Measurements from ENCODE around the gene ZNF629. TPM values are rescaled to one million over a fixed set of nuclear protein-coding genes. Genes with fewer than 3 reads are reported as not detected.

ZNF629 gene
- total and polyA plus RNA-seq, 12 donors: 7.9 to 27.0 (median 21.9) TPM

GRCh38 chr16:30785126-30786106 is 1.6 kb downstream of the ZNF629 start:
- intact Hi-C loops (cut with DNase I): loop anchor here in 1 of 2 donors (10.0 kb wide), 1 partner anchor 89 kb away; no protein-coding TSS in a partner anchor
- 70 to 75% (median 72%) methylated on average over 7 of the region's 7 CpGs for WGBS, 4 donors
- H3K4me3 ChIP-seq: peak overlapping the region in 1 of 4 donors; percentile 99
- H3K4me1 ChIP-seq (replicated peaks in 1 of 2): peaks cover 11 to 15% of the 10 kb centered on the region in 2 donors
- H3K9me3 ChIP-seq (replicated peaks in 1 of 3): no peaks in the 10 kb centered on the region
- H3K27me3 ChIP-seq: no peaks in the 10 kb centered on the region
- peak in 6 of 7 donors; percentile 69 to 87 (median 75) for DNase-seq
- H3K27ac ChIP-seq: peak overlapping the region in 3 of 5 donors; percentile 84 to 91 (median 86)
- H3K36me3 ChIP-seq (replicated peaks in 1 of 2): peaks cover 0 to 30% of the 10 kb centered on the region in 2 donors
- TF ChIP-seq, protein P1, sequence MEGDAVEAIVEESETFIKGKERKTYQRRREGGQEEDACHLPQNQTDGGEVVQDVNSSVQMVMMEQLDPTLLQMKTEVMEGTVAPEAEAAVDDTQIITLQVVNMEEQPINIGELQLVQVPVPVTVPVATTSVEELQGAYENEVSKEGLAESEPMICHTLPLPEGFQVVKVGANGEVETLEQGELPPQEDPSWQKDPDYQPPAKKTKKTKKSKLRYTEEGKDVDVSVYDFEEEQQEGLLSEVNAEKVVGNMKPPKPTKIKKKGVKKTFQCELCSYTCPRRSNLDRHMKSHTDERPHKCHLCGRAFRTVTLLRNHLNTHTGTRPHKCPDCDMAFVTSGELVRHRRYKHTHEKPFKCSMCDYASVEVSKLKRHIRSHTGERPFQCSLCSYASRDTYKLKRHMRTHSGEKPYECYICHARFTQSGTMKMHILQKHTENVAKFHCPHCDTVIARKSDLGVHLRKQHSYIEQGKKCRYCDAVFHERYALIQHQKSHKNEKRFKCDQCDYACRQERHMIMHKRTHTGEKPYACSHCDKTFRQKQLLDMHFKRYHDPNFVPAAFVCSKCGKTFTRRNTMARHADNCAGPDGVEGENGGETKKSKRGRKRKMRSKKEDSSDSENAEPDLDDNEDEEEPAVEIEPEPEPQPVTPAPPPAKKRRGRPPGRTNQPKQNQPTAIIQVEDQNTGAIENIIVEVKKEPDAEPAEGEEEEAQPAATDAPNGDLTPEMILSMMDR (IDR thresholded peaks at IDR 0.05): no peak
- peak in 1 of 2 donors; percentile 50 for TF ChIP-seq POLR2A (IDR thresholded peaks at IDR 0.05)

DNA sequence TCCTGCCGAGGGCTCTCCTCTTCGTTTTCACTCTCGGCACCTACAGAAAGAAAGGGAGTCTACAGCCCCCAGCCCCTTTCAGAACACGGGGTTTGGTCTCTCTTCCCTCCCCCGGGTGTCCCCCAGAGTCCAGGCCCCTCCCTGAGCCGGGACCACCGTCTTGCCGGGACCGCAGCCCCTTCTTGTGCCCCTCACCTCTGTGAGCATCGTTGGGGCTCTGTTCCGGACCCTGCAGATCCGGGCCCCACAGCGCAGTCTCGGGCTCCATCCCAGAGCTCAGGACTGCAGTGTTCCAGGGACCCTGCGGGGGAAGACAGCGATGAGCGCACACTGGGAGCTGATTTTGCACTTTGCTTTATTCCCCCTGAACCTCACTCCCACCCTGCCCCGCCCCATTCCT is 2.8 kb downstream of the ZNF629 start:
- no peak for DNase-seq
- TF ChIP-seq POLR2A (IDR thresholded peaks at IDR 0.05): no peak
- TF ChIP-seq, protein P1 (IDR thresholded peaks at IDR 0.05): no peak
- Histone ChIP-seq H3K4me3 (no peak overlapping the region), H3K27ac (no peak overlapping the region), H3K9me3 (replicated peaks in 1 of 3) (no peaks in the 10 kb centered on the region), H3K36me3 (replicated peaks in 1 of 2) (peaks cover 0 to 30% of the 10 kb centered on the region in 2 donors), H3K4me1 (replicated peaks in 1 of 2) (peaks cover 11 to 15% of the 10 kb centered on the region in 2 donors), H3K27me3 (no peaks in the 10 kb centered on the region)
- intact Hi-C loops (cut with DNase I): loop anchor here in 1 of 2 donors (10.0 kb wide), 1 partner anchor 91 kb away; no protein-coding TSS in a partner anchor
- WGBS, 4 donors: 80 to 97% (median 85%) methylated on average over 12 to 18 of the region's 18 CpGs

DNA sequence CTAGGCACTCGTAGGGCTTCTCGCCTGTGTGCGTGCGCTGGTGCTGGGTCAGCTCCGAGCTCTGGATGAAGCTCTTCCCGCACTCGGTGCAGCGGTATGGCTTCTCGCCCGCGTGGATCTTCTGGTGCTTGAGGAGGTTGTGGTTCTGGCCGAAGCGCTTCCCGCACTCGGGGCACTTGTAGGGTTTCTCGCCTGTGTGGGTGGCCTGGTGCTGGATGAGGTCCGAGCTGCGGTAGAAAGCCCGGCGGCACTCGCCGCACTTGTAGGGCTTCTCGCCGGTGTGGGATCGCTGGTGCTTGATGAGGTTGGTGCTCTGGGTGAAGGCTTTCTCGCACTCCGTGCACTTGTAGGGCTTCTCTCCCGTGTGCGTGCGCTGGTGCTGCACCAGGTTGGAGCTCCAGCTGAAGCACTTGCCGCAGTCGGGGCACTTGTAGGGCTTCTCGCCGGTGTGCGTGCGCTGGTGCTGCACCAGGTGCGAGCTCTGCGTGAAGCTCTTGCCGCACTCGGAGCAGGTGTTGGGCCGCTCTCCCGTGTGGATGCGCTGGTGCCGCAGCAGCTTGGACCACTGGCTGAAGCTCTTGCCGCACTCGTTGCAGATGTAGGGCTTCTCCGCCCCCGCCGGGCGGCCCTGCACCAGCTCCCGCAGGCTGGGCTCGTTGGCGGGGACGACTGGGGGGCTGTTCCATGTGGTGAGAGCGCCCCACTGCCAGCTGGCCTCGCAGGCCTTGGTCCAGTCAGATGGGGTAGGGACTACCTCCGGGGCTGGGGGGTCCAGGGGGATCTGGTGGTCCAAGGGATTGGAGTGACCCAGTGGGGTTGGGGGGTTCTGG is 3.5 kb downstream of the ZNF629 start:
- H3K27ac ChIP-seq: no peak overlapping the region
- intact Hi-C loops (cut with DNase I): loop anchor here in 1 of 2 donors (10.0 kb wide), 1 partner anchor 91 kb away; no protein-coding TSS in a partner anchor
- no peaks in the 10 kb centered on the region for H3K27me3 ChIP-seq
- no peak for TF ChIP-seq POLR2A (IDR thresholded peaks at IDR 0.05)
- TF ChIP-seq, protein P1 (IDR thresholded peaks at IDR 0.05): no peak
- no peak overlapping the region for H3K4me3 ChIP-seq
- H3K36me3 ChIP-seq (replicated peaks in 1 of 2): peaks cover 0 to 30% of the 10 kb centered on the region in 2 donors
- DNase-seq: no peak
- H3K9me3 ChIP-seq (replicated peaks in 1 of 3): no peaks in the 10 kb centered on the region
- WGBS, 4 donors: 93 to 95% (median 94%) methylated on average over 14 to 57 of the region's 57 CpGs
- peaks cover 11 to 15% of the 10 kb centered on the region in 2 donors for H3K4me1 ChIP-seq (replicated peaks in 1 of 2)

All from adrenal gland (tissue), 12 donors.